ENCODE measurements around the gene SPINT2.

GRCh38 chr19:38337360-38337653, 72.9 kb downstream of the SPINT2 start:
- TF ChIP-seq SP1 (IDR thresholded peaks at IDR 0.05) (no peak), FOXM1 (IDR thresholded peaks at IDR 0.05; ENCODE audit: borderline replicate concordance) (no peak), NFRKB (IDR thresholded peaks at IDR 0.05) (no peak), SUZ12 (IDR thresholded peaks at IDR 0.05) (no peak), BHLHE40 (IDR thresholded peaks at IDR 0.05; ENCODE audit: borderline replicate concordance) (no peak), FOXK2 (IDR thresholded peaks at IDR 0.05) (no peak), FOXA1 (IDR thresholded peaks at IDR 0.05) (no peak)
- TF ChIP-seq, protein P1, sequence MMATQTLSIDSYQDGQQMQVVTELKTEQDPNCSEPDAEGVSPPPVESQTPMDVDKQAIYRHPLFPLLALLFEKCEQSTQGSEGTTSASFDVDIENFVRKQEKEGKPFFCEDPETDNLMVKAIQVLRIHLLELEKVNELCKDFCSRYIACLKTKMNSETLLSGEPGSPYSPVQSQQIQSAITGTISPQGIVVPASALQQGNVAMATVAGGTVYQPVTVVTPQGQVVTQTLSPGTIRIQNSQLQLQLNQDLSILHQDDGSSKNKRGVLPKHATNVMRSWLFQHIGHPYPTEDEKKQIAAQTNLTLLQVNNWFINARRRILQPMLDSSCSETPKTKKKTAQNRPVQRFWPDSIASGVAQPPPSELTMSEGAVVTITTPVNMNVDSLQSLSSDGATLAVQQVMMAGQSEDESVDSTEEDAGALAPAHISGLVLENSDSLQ (IDR thresholded peaks at IDR 0.05): no peak
